NT2/D1 (cell line): ENCODE results near the gene CRISPLD2.

ENCODE experiments used
- SUZ12 ChIP-seq: IDR thresholded peaks from 2 replicates; pipeline ENCODE4 v1.6.1; 2011; ENCODE audit not compliant: insufficient read length, insufficient read depth; ENCODE audit errors: extremely low read depth
- ZNF274 ChIP-seq: IDR thresholded peaks from 2 replicates; pipeline ENCODE4 v1.6.1; 2011; ENCODE audit warnings: mild to moderate bottlenecking, low read depth, low read length

DNA sequence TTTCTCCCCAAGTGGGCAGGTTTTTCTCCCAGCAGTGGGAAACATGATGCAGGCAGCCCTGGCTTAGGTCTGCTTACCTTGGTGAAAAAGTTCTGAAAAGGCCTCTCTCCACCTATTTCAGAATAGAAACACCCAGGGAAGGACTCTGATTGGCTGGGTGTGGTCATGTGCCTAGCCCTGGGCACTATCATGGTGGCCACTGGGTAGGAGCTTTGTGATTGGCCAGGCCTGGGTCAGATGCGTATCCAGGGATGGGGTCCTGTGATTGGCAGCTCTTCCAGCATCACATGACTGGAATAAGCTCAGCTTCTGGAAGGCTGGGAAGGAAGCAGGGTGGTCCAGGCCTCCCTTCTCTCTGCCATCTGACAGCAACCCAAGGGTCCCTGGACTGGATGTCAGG lies 138.0 kb downstream of the CRISPLD2 start:
- no peak for TF ChIP-seq SUZ12
- TF ChIP-seq ZNF274 = no peak
